HepG2 (cell line): ENCODE measurements around the gene PLA2G4A. TPM values are rescaled to one million over a fixed set of nuclear protein-coding genes. Genes with fewer than 3 reads are reported as not detected.

Source experiments
- ATAC-seq: fragments of 200-7000 bp; cut with Tn5 transposase; 3 replicates; pipeline ENCODE4 v1.9.1; 2020; ENCODE audit warnings: mild to moderate bottlenecking, moderate library complexity
- BruUV-seq: library from RNA; stranded (reverse); fragments of 400-500 nt; replicated peaks from 2 replicates; lab custom pipeline; 2021; lab: Mats Ljungman, UMichigan
- CTCF ChIA-PET: fragments of 300-600 bp; formaldehyde crosslinking; extraction: SDS; loops from one replicate; lab custom pipeline; 2021; ENCODE audit warnings: low total read pairs, inconsistent platforms, low intra/inter-chr PET ratio; lab: Yijun Ruan, JAX
- POLR2A ChIA-PET: fragments of 350-600 bp; sonication (Branson Sonifier 250); formaldehyde crosslinking; loops from one replicate; lab custom pipeline; 2020; ENCODE audit warnings: antibody characterized with exemption, inconsistent platforms; lab: Yijun Ruan, JAX
- DNase-seq: peaks from one replicate; pipeline ENCODE4 v3.0.0-alpha.2; 2015; ENCODE audit warnings: low spot score
- FAIRE-seq: peaks from 3 replicates; lab custom pipeline; 2011; peaks lifted over from hg19 to GRCh38; lab: Jason Lieb, UNC
- H2AFZ ChIP-seq: one replicate; pipeline ENCODE4 v1.6.1; 2011; ENCODE audit warnings: low read length, inconsistent platforms
- H3K27ac ChIP-seq: fragments of 300-600 bp; 3 replicates; pipeline ENCODE4 v1.8.0; 2011; ENCODE audit warnings: mixed run types, mild to moderate bottlenecking, mixed read lengths, low read length, inconsistent platforms; ENCODE audit not compliant: insufficient read depth; ENCODE audit errors: extremely low read length
- H3K27me3 ChIP-seq, 2 experiments: fragments of 200-600 bp in 1 of 2; 2 replicates in 1 of 2; 3 replicates in 1 of 2; pipeline versions ENCODE4 v1.6.0 to v1.8.0; 2011; ENCODE audit warnings: low read length in 2 of 2, mild to moderate bottlenecking in 2 of 2, moderate library complexity in 2 of 2, inconsistent platforms in 1 of 2; ENCODE audit not compliant: insufficient read depth in 2 of 2, control insufficient read depth in 1 of 2
- H3K36me3 ChIP-seq, 2 experiments: fragments of 200-600 bp in 1 of 2; replicated peaks in 1 of 2; 2 replicates in 1 of 2; 3 replicates in 1 of 2; pipeline versions ENCODE4 v1.5.1 to v1.8.0; 2011; ENCODE audit warnings: low read length in 2 of 2, inconsistent platforms in 1 of 2; ENCODE audit not compliant: insufficient read depth in 2 of 2, control insufficient read depth in 1 of 2
- H3K4me1 ChIP-seq: 2 replicates; pipeline ENCODE4 v1.5.1; 2012; ENCODE audit warnings: low read length, inconsistent platforms; ENCODE audit not compliant: insufficient read depth
- H3K4me2 ChIP-seq: 2 replicates; pipeline ENCODE4 v1.6.0; 2011; ENCODE audit warnings: low read depth, low read length, inconsistent platforms
- H3K4me3 ChIP-seq, 3 experiments: fragments of 200-600 bp in 1 of 3; sonication (generic), shearing (Covaris generic) in 1 of 3; replicated peaks in 1 of 3; 2 replicates each; pipeline ENCODE4 v1.5.1; 2011 to 2016; ENCODE audit warnings: low read length in 3 of 3, inconsistent platforms in 2 of 3, low read depth in 2 of 3, mild to moderate bottlenecking in 2 of 3, control low read depth in 1 of 3, mixed read lengths in 1 of 3; ENCODE audit not compliant: insufficient read depth in 1 of 3
- H3K79me2 ChIP-seq: one replicate; pipeline ENCODE4 v1.6.1; 2011; ENCODE audit warnings: low read length, inconsistent platforms; ENCODE audit not compliant: insufficient read depth
- H3K9ac ChIP-seq: 2 replicates; pipeline ENCODE4 v1.6.0; 2011; ENCODE audit warnings: mild to moderate bottlenecking, low read depth, low read length, inconsistent platforms; ENCODE audit not compliant: insufficient read depth
- H3K9me3 ChIP-seq: 2 replicates; pipeline ENCODE4 v1.5.1; 2012; ENCODE audit warnings: mild to moderate bottlenecking, low read length
- H4K20me1 ChIP-seq: 2 replicates; pipeline ENCODE4 v1.6.0; 2011; ENCODE audit warnings: inconsistent platforms, mild to moderate bottlenecking, low read length, moderate library complexity; ENCODE audit not compliant: insufficient read depth
- CBFB ChIP-seq: sonication (generic); formaldehyde crosslinking; IDR thresholded peaks from 2 replicates; pipeline ENCODE4 v1.4.0; 2020; ENCODE audit warnings: missing genetic modification reagents
- CENPX ChIP-seq: sonication (generic); formaldehyde crosslinking; IDR thresholded peaks from 2 replicates; pipeline ENCODE4 v1.9.0; 2021; ENCODE audit warnings: mild to moderate bottlenecking, missing genetic modification reagents, moderate library complexity
- FOXK1 ChIP-seq: sonication (generic); formaldehyde crosslinking; IDR thresholded peaks from 2 replicates; pipeline ENCODE4 v1.4.0; 2020; ENCODE audit warnings: low read depth, missing genetic modification reagents, borderline replicate concordance
- KLF9 ChIP-seq: IDR thresholded peaks from 2 replicates; pipeline ENCODE4 v1.6.1; 2016; ENCODE audit warnings: low read depth
- PRMT3 ChIP-seq: sonication (generic); formaldehyde crosslinking; IDR thresholded peaks from 2 replicates; pipeline ENCODE4 v1.8.1; 2022; ENCODE audit warnings: low read depth, mild to moderate bottlenecking, moderate library complexity, missing genetic modification reagents, borderline replicate concordance
- RFX5 ChIP-seq: IDR thresholded peaks from 2 replicates; pipeline ENCODE4 v1.6.1; 2011; ENCODE audit warnings: low read depth, low read length, improper control_type of control experiment
- SP5 ChIP-seq: IDR thresholded peaks from 2 replicates; pipeline ENCODE4 v1.6.1; 2016; ENCODE audit warnings: low read depth, borderline replicate concordance
- WIZ ChIP-seq: sonication (generic); formaldehyde crosslinking; IDR thresholded peaks from 2 replicates; pipeline ENCODE4 v1.5.1; 2020; ENCODE audit warnings: mild to moderate bottlenecking, missing genetic modification reagents
- ZNF326 ChIP-seq: sonication (generic); formaldehyde crosslinking; IDR thresholded peaks from 2 replicates; pipeline ENCODE4 v1.4.0; 2020; ENCODE audit warnings: missing genetic modification reagents, borderline replicate concordance
- ZNF441 ChIP-seq: sonication (generic); formaldehyde crosslinking; IDR thresholded peaks from 2 replicates; pipeline ENCODE4 v1.7.0; 2021; ENCODE audit warnings: missing genetic modification reagents, borderline replicate concordance
- ZNF572 ChIP-seq: sonication (generic); formaldehyde crosslinking; IDR thresholded peaks from 2 replicates; pipeline ENCODE4 v1.5.1; 2020; ENCODE audit warnings: mild to moderate bottlenecking, missing genetic modification reagents
- WGBS: methylation state at CpG from one replicate; pipeline ENCODE4 v1.1.6; 2017; ENCODE audit warnings: low lambda C conversion rate; 5-methylcytosine and 5-hydroxymethylcytosine counted together
- in situ Hi-C: cut with HindIII; loops from 2 replicates; pipeline ENCODE4 v1.10.0; 2017; ENCODE audit warnings: low pct_unique_long_range_greater_than_20kb; ENCODE audit not compliant: extremely low pct_ligation_motif_present
- intact Hi-C: fragments of 100-400 bp; cut with micrococcal nuclease; formaldehyde crosslinking; loops from one replicate; pipeline ENCODE4 v1.10.0; 2022; ENCODE audit not compliant: unreplicated experiment
- polyA plus RNA-seq, 8 experiments: library from polyadenylated mRNA; depleted of rRNA in 3 of 8; stranded (reverse) in 7 of 8; unstranded in 1 of 8; fragments of >200 nt; fragmentation: Illumina TruSeq in 4 of 8; extraction: Trizol in 4 of 8; gene quantifications; 2 replicates each; pipeline versions ENCODE4 v1.2.1 to v1.2.3, GENCODE V29; 2011 to 2016; ENCODE audit warnings: low read depth in 4 of 8, missing spikeins in 1 of 8, mixed read lengths in 1 of 8; ENCODE audit not compliant: insufficient read depth in 1 of 8
- total RNA-seq, 5 experiments: library from RNA; depleted of rRNA; stranded (reverse); fragments of >200 nt; fragmentation: Illumina TruSeq; extraction: Trizol; gene quantifications; 2 replicates each; pipeline ENCODE4 v1.2.3, GENCODE V29; 2016; ENCODE audit warnings: low read depth in 1 of 5
- TF ChIP-seq, protein P1 (sequence below): sonication (generic); formaldehyde crosslinking; IDR thresholded peaks from 2 replicates; pipeline ENCODE4 v1.4.0; 2020; ENCODE audit warnings: missing genetic modification reagents, mild to moderate bottlenecking, borderline replicate concordance
- TF ChIP-seq, protein P2 (sequence below): sonication (generic); formaldehyde crosslinking; IDR thresholded peaks from 2 replicates; pipeline ENCODE4 v1.8.0; 2022; ENCODE audit warnings: mild to moderate bottlenecking, missing genetic modification reagents; ENCODE audit not compliant: insufficient replicate concordance
- TF ChIP-seq, protein P3 (sequence below): sonication (generic); formaldehyde crosslinking; IDR thresholded peaks from 2 replicates; pipeline ENCODE4 v1.4.0; 2020; ENCODE audit warnings: low read depth, mild to moderate bottlenecking, missing genetic modification reagents

The PLA2G4A gene
- total and polyA plus RNA-seq, 2 of the 13 experiments (the other 11 are each of a cell fraction or from before 2014, with no cell fraction given) = not detected

DNA sequence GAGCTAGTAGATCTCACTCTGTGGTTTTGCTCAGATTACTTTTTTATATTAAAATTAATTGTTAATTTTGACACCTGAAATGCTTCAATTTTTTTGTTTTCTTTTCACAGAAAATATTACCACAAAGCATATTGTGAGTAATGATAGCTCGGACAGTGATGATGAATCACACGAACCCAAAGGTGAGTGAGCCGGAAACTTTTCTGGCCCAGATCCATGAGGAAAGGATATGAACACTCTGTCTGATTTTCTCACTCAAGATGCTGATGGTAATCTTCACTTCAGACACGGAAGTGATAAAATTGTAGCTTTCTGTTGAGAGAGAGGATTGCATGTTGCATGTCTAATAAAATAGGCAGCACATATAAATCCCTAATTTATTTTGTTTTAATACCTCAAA, 121.8 kb downstream of the PLA2G4A start:
- TF ChIP-seq SP5 (no peak), ZNF326 (CRISPR knock-in tag) (no peak), CENPX (CRISPR knock-in tag) (no peak), RFX5 (no peak), ZNF572 (CRISPR knock-in tag) (no peak), CBFB (CRISPR knock-in tag) (no peak), WIZ (no peak)
- 39% methylated on average over 4 of the region's 4 CpGs for WGBS
- no peak overlapping the region for H2AFZ ChIP-seq
- no peaks in the 10 kb centered on the region for H3K36me3 ChIP-seq
- H3K4me3 ChIP-seq = no peak overlapping the region
- FAIRE-seq = no peak
- no peaks in the 10 kb centered on the region for H3K79me2 ChIP-seq
- H4K20me1 ChIP-seq = no peaks in the 10 kb centered on the region
- no peak for ATAC-seq
- DNase-seq = no peak
- no peaks in the 10 kb centered on the region for H3K4me1 ChIP-seq
- in situ Hi-C loops (no loop called here), intact Hi-C loops (no loop called here)
- no TSS peak for BruUV-seq
- no peak overlapping the region for H3K4me2 ChIP-seq
- POLR2A ChIA-PET = no interaction called here
- CTCF ChIA-PET = no interaction called here
- H3K27me3 ChIP-seq = no peaks in the 10 kb centered on the region; a peak in 1 of 5 replicates
- no peaks in the 10 kb centered on the region for H3K9me3 ChIP-seq
- no peak overlapping the region for H3K27ac ChIP-seq
- no peak overlapping the region for H3K9ac ChIP-seq

DNA sequence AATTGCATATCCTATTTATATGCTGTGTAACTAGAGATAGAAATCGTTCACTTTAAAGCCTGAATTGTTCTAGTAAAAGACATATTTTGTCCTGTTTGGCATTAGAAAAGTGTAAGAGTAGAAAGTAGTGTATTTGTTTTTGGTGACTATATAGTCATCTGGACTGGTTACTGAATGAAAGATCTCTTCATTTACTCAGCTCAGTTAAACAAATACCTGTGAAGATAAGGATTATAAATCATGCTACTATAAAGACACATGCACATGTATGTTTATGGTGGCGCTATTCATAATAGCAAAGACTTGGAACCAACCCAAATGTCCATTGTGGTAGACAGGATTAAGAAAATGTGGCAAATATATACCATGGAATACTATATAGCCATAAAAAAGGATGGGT, 125.1 kb downstream of the PLA2G4A start:
- Histone ChIP-seq H3K4me1 (no peaks in the 10 kb centered on the region), H3K79me2 (no peaks in the 10 kb centered on the region), H3K27ac (no peak overlapping the region), H4K20me1 (no peaks in the 10 kb centered on the region), H2AFZ (no peak overlapping the region), H3K4me3 (no peak overlapping the region), H3K4me2 (no peak overlapping the region), H3K27me3 (no peaks in the 10 kb centered on the region; a peak in 1 of 5 replicates), H3K9me3 (no peaks in the 10 kb centered on the region), H3K36me3 (no peaks in the 10 kb centered on the region), H3K9ac (no peak overlapping the region)
- POLR2A ChIA-PET = no interaction called here
- ATAC-seq = no peak
- intact Hi-C loops (no loop called here), in situ Hi-C loops (no loop called here)
- 5% methylated on average over 2 of the region's 2 CpGs for WGBS
- no peak for FAIRE-seq
- DNase-seq = no peak
- no TSS peak for BruUV-seq
- CTCF ChIA-PET = no interaction called here
- TF ChIP-seq, protein P1, sequence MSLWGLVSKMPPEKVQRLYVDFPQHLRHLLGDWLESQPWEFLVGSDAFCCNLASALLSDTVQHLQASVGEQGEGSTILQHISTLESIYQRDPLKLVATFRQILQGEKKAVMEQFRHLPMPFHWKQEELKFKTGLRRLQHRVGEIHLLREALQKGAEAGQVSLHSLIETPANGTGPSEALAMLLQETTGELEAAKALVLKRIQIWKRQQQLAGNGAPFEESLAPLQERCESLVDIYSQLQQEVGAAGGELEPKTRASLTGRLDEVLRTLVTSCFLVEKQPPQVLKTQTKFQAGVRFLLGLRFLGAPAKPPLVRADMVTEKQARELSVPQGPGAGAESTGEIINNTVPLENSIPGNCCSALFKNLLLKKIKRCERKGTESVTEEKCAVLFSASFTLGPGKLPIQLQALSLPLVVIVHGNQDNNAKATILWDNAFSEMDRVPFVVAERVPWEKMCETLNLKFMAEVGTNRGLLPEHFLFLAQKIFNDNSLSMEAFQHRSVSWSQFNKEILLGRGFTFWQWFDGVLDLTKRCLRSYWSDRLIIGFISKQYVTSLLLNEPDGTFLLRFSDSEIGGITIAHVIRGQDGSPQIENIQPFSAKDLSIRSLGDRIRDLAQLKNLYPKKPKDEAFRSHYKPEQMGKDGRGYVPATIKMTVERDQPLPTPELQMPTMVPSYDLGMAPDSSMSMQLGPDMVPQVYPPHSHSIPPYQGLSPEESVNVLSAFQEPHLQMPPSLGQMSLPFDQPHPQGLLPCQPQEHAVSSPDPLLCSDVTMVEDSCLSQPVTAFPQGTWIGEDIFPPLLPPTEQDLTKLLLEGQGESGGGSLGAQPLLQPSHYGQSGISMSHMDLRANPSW (CRISPR knock-in tag) = no peak
- no peak for TF ChIP-seq PRMT3
- TF ChIP-seq FOXK1 (CRISPR knock-in tag) = no peak
- TF ChIP-seq, protein P2, sequence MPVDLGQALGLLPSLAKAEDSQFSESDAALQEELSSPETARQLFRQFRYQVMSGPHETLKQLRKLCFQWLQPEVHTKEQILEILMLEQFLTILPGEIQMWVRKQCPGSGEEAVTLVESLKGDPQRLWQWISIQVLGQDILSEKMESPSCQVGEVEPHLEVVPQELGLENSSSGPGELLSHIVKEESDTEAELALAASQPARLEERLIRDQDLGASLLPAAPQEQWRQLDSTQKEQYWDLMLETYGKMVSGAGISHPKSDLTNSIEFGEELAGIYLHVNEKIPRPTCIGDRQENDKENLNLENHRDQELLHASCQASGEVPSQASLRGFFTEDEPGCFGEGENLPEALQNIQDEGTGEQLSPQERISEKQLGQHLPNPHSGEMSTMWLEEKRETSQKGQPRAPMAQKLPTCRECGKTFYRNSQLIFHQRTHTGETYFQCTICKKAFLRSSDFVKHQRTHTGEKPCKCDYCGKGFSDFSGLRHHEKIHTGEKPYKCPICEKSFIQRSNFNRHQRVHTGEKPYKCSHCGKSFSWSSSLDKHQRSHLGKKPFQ = no peak
- TF ChIP-seq, protein P3, sequence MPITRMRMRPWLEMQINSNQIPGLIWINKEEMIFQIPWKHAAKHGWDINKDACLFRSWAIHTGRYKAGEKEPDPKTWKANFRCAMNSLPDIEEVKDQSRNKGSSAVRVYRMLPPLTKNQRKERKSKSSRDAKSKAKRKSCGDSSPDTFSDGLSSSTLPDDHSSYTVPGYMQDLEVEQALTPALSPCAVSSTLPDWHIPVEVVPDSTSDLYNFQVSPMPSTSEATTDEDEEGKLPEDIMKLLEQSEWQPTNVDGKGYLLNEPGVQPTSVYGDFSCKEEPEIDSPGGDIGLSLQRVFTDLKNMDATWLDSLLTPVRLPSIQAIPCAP (CRISPR knock-in tag) = no peak
- no peak for TF ChIP-seq ZNF441
- no peak for TF ChIP-seq KLF9 (CRISPR knock-in tag)
